Measurements from ENCODE around the gene FLNB. TPM values are rescaled to one million over a fixed set of nuclear protein-coding genes. Genes with fewer than 3 reads are reported as not detected.
"Not testable (repeated sequence)": the region's sequence is repeated elsewhere in the genome, so short reads cannot be mapped to it uniquely, and the experiment has no call there.

Gene FLNB
- total RNA-seq, 2 donors from 2014 or later: 212 to 221 TPM

- Mint-ChIP-seq H3K27ac (peak overlapping the region; percentile 98), H3K27me3 (ENCODE audit: insufficient read depth) (no peaks in the 10 kb centered on the region), H3K4me3 (peak overlapping the region; percentile 26), H3K9me3 (no peaks in the 10 kb centered on the region), H3K36me3 (ENCODE audit: low read depth) (peaks cover 5% of the 10 kb centered on the region), H3K4me1 (peaks cover 57% of the 10 kb centered on the region)
- H3K4me3 ChIP-seq (ENCODE audit: low read length): peak overlapping the region; percentile 60
- H3K4me1 ChIP-seq (ENCODE audit: control insufficient read depth, insufficient read depth, low read length): peaks cover 25% of the 10 kb centered on the region
- no peak for TF ChIP-seq CTCF (conservative IDR thresholded peaks at IDR 0.05)
- no peaks in the 10 kb centered on the region for H3K9me3 ChIP-seq (ENCODE audit: control insufficient read depth, low read length)
- H3K27me3 ChIP-seq (ENCODE audit: control insufficient read depth, insufficient read depth, low read length, poor library complexity, severe bottlenecking): no peaks in the 10 kb centered on the region
- DNase-seq: peak; percentile 93
- H3K36me3 ChIP-seq (ENCODE audit: control insufficient read depth, insufficient read depth, low read length): peaks cover 47% of the 10 kb centered on the region
- WGBS, 2 experiments (ENCODE audit: insufficient coverage in 1 of 2, insufficient read length in 1 of 2): 49 to 59% methylated on average over 5 to 10 of the region's 10 CpGs
- peak overlapping the region; percentile 63 for H3K27ac ChIP-seq (ENCODE audit: low read depth, low read length)
- H3K9ac ChIP-seq (ENCODE audit: extremely low read depth, low read length, poor library complexity, severe bottlenecking): peak overlapping the region; percentile 71
These were observed 41.0 kb downstream of the FLNB start for GRCh38 chr3:58049143-58049785.

GRCh38 chr3:58051196-58051595, 43.0 kb downstream of the FLNB start:
- peaks cover 48% of the 10 kb centered on the region for H3K4me1 Mint-ChIP-seq

GRCh38 chr3:58051658-58052261, 43.5 kb downstream of the FLNB start:
- H3K36me3 ChIP-seq (ENCODE audit: control insufficient read depth, insufficient read depth, low read length): peaks cover 42% of the 10 kb centered on the region
- H3K27me3 Mint-ChIP-seq (ENCODE audit: insufficient read depth); H3K9ac ChIP-seq (ENCODE audit: extremely low read depth, low read length, poor library complexity, severe bottlenecking); H3K27ac ChIP-seq (ENCODE audit: low read depth, low read length); H3K9me3 ChIP-seq (ENCODE audit: control insufficient read depth, low read length); DNase-seq; H3K36me3 Mint-ChIP-seq (ENCODE audit: low read depth); H3K27me3 ChIP-seq (ENCODE audit: control insufficient read depth, insufficient read depth, low read length, poor library complexity, severe bottlenecking); H3K4me3 Mint-ChIP-seq; H3K9me3 Mint-ChIP-seq; H3K4me3 ChIP-seq (ENCODE audit: low read length): not testable (repeated sequence)
- 97% methylated on average over 7 to 15 of the region's 15 CpGs for WGBS, 2 experiments (ENCODE audit: insufficient coverage in 1 of 2, insufficient read length in 1 of 2)
- H3K4me1 Mint-ChIP-seq: peaks cover 47% of the 10 kb centered on the region
- H3K27ac Mint-ChIP-seq: peak overlapping the region; percentile 76
- H3K4me1 ChIP-seq (ENCODE audit: control insufficient read depth, insufficient read depth, low read length): peaks cover 25% of the 10 kb centered on the region

More at GRCh38 chr3:58051196-58051595, 43.0 kb downstream of the FLNB start:
- no peaks in the 10 kb centered on the region for H3K9me3 ChIP-seq (ENCODE audit: control insufficient read depth, low read length)
- 86 to 100% methylated on average over 4 to 9 of the region's 9 CpGs for WGBS, 2 experiments (ENCODE audit: insufficient coverage in 1 of 2, insufficient read length in 1 of 2)
- Mint-ChIP-seq H3K4me3 (no peak overlapping the region), H3K27me3 (ENCODE audit: insufficient read depth) (no peaks in the 10 kb centered on the region), H3K36me3 (ENCODE audit: low read depth) (peaks cover 4% of the 10 kb centered on the region), H3K9me3 (no peaks in the 10 kb centered on the region), H3K27ac (peak overlapping the region; percentile 98)
- H3K36me3 ChIP-seq (ENCODE audit: control insufficient read depth, insufficient read depth, low read length): peaks cover 40% of the 10 kb centered on the region
- H3K27ac ChIP-seq (ENCODE audit: low read depth, low read length): no peak overlapping the region
- H3K4me3 ChIP-seq (ENCODE audit: low read length): no peak overlapping the region
- TF ChIP-seq CTCF (conservative IDR thresholded peaks at IDR 0.05): no peak
- no peaks in the 10 kb centered on the region for H3K27me3 ChIP-seq (ENCODE audit: control insufficient read depth, insufficient read depth, low read length, poor library complexity, severe bottlenecking)
- no peak for DNase-seq
- peaks cover 25% of the 10 kb centered on the region for H3K4me1 ChIP-seq (ENCODE audit: control insufficient read depth, insufficient read depth, low read length)
- H3K9ac ChIP-seq (ENCODE audit: extremely low read depth, low read length, poor library complexity, severe bottlenecking): no peak overlapping the region
